Left ventricle myocardium inferior (tissue), 1 donor: ENCODE measurements around the gene TENT5D. TPM values are rescaled to one million over a fixed set of nuclear protein-coding genes. Genes with fewer than 3 reads are reported as not detected.
"Not testable (repeated sequence)": the region's sequence is repeated elsewhere in the genome, so short reads cannot be mapped to it uniquely, and the experiment has no call there.

Source experiments
- DNase-seq: peaks from one replicate; pipeline ENCODE4 v3.0.0-alpha.2; 2020
- H3K27ac ChIP-seq: fragments of 200-600 bp; replicated peaks from 2 replicates; pipeline ENCODE4 v1.8.0; 2021
- H3K27me3 ChIP-seq: fragments of 200-600 bp; 2 replicates; pipeline ENCODE4 v1.8.0; 2021; ENCODE audit warnings: low read depth
- H3K36me3 ChIP-seq: fragments of 200-600 bp; 2 replicates; pipeline ENCODE4 v1.8.0; 2021
- H3K4me1 ChIP-seq: fragments of 200-600 bp; 2 replicates; pipeline ENCODE4 v1.8.0; 2021
- H3K4me3 ChIP-seq: fragments of 200-600 bp; 2 replicates; pipeline ENCODE4 v1.8.0; 2021; ENCODE audit warnings: mild to moderate bottlenecking, moderate library complexity
- H3K9me3 ChIP-seq: fragments of 200-600 bp; replicated peaks from 2 replicates; pipeline ENCODE4 v1.8.0; 2021
- CTCF ChIP-seq: fragments of 200-600 bp; IDR thresholded peaks from 2 replicates; pipeline ENCODE4 v1.8.0; 2021; ENCODE audit warnings: antibody characterized with exemption, mild to moderate bottlenecking, borderline replicate concordance
- intact Hi-C: fragments of 100-400 bp; cut with micrococcal nuclease; formaldehyde crosslinking; loops from one replicate; pipeline ENCODE4 v1.11.0; 2022
- long read RNA-seq: library from polyadenylated mRNA; unstranded; transcript quantifications from one replicate; pipeline ENCODE4 v2.0.0, GENCODE V29; 2021
- total RNA-seq: library from RNA; stranded (reverse); fragmentation: NEBNext Ultra II Directional; extraction: Animal tissue kit (Norgen Biotek cat#: 25700); gene quantifications from one replicate; pipeline ENCODE4 v1.2.1, GENCODE V29; 2021
- donor health status: DM: no; HTN: yes; CAD: no; lungs with severe emphysema.

TENT5D gene
- total RNA-seq: not detected
- long read RNA-seq: 0 reads

DNA sequence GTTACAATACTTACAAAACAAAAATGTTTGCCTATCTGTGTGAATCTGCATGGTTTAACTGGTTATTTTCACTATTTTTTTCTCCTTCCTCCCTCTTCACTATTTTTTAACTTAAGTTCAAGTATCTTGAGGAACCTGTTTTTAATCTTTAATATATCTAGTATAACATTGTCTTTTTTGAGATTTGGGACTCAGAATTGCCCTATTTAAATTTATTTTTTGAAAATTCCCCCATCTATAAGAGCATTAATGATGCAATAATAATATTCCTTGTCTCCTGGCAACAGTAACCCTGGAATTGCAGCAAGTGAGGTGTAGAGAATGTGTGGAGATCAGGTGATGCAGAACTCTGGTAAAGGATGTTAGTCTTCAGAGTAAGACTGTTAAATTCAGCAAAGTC is at the start of gene TENT5D:
TENT5D (plus strand) TSS at position 301 of the 400 bp plus-strand sequence. CDS start 22,093 bp downstream, outside the sequence.
- no peak within 1 kb of the TSS for H3K4me3 ChIP-seq
- no peak within 1 kb of the TSS for H3K27ac ChIP-seq
- H3K9me3 ChIP-seq: peaks cover 10% of the 10 kb centered on the region
- no peak for DNase-seq
- TF ChIP-seq CTCF: no peak
- no peaks in the 10 kb centered on the region for H3K27me3 ChIP-seq
- H3K4me1 ChIP-seq: no peaks in the 10 kb centered on the region
- intact Hi-C loops: no loop called here
- no peaks in the 10 kb centered on the region for H3K36me3 ChIP-seq

DNA sequence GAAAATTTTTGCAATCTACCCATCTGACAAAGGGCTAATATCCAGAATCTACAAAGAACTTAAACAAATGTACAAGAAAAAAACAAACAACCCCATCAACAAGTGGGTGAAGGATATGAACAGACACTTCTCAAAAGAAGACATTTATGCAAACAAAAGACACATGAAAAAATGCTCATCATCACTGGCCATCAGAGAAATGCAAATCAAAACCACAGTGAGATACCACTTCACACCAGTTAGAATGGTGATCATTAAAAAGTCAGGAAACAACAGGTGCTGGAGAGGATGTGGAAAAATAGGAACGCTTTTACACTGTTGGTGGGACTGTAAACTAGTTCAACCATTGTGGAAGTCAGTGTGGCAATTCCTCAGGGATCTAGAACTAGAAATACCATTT is 34.6 kb upstream of the TENT5D start:
- DNase-seq, H3K27me3 ChIP-seq, H3K4me1 ChIP-seq, H3K27ac ChIP-seq, intact Hi-C loops, H3K36me3 ChIP-seq, H3K9me3 ChIP-seq, H3K4me3 ChIP-seq: not testable (repeated sequence)

GRCh38 chrX:80388206-80388605 is 32.0 kb upstream of the TENT5D start:
- no peaks in the 10 kb centered on the region for H3K36me3 ChIP-seq
- intact Hi-C loops: no loop called here
- no peak overlapping the region for H3K27ac ChIP-seq
- H3K4me1 ChIP-seq: no peaks in the 10 kb centered on the region
- DNase-seq: no peak
- no peaks in the 10 kb centered on the region for H3K27me3 ChIP-seq
- no peak overlapping the region for H3K4me3 ChIP-seq
- no peaks in the 10 kb centered on the region for H3K9me3 ChIP-seq
- no peak for TF ChIP-seq CTCF

GRCh38 chrX:80412042-80412441 is 8.2 kb upstream of the TENT5D start:
- no peak overlapping the region for H3K4me3 ChIP-seq
- intact Hi-C loops: no loop called here

GRCh38 chrX:80423000-80423399 is 2.8 kb downstream of the TENT5D start:
- Histone ChIP-seq H3K27ac (no peak overlapping the region), H3K9me3 (peaks cover under 1% of the 10 kb centered on the region), H3K27me3 (no peaks in the 10 kb centered on the region), H3K36me3 (no peaks in the 10 kb centered on the region), H3K4me3 (no peak overlapping the region), H3K4me1 (no peaks in the 10 kb centered on the region)
- intact Hi-C loops: no loop called here
- no peak for DNase-seq
- no peak for TF ChIP-seq CTCF

More at GRCh38 chrX:80412042-80412441, 8.2 kb upstream of the TENT5D start:
- TF ChIP-seq CTCF: no peak
- H3K9me3 ChIP-seq: peaks cover under 1% of the 10 kb centered on the region
- no peaks in the 10 kb centered on the region for H3K27me3 ChIP-seq
- no peak overlapping the region for H3K27ac ChIP-seq
- DNase-seq: no peak
- H3K4me1 ChIP-seq: no peaks in the 10 kb centered on the region
- no peaks in the 10 kb centered on the region for H3K36me3 ChIP-seq

GRCh38 chrX:80423744-80424143 is 3.5 kb downstream of the TENT5D start:
- DNase-seq: no peak
- Histone ChIP-seq H3K4me3 (no peak overlapping the region), H3K27ac (no peak overlapping the region), H3K36me3 (no peaks in the 10 kb centered on the region), H3K27me3 (no peaks in the 10 kb centered on the region), H3K4me1 (no peaks in the 10 kb centered on the region), H3K9me3 (no peaks in the 10 kb centered on the region)
- TF ChIP-seq CTCF: no peak
- intact Hi-C loops: no loop called here
